Measurements from ENCODE around the gene NUFIP2. TPM values are rescaled to one million over a fixed set of nuclear protein-coding genes. Genes with fewer than 3 reads are reported as not detected.

Gene NUFIP2
- total RNA-seq, 2 donors from 2014 or later, result 14.2 to 19.7 TPM

DNA sequence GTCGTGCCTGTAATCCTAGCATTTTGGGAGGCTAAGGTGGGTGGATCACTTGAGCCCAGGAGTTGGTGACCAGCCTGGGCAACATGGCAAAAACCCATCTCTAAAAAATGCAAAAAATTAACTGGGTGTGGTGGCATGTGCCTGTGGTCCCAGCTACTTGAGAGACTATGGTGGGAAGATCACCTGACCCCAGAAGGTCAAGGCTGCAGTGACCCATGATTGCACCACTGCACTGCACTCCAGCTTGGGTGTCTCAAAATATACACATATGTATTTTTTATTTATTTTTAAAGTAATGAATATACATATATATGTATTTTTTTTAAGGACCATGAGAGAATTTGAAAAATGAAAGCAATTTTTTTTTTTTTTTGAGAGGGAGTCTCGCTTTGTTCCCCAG is 5.1 kb upstream of the NUFIP2 start:
- Histone ChIP-seq H3K27ac (no peak overlapping the region), H3K9me3 (no peaks in the 10 kb centered on the region), H3K27me3 (no peaks in the 10 kb centered on the region), H3K4me1 (no peaks in the 10 kb centered on the region), H3K4me3 (no peak overlapping the region), H3K36me3 (replicated peaks in 1 of 2; ENCODE audit: insufficient read depth in 1 of 2, low read depth in 2 of 2) (no peaks in the 10 kb centered on the region)
- WGBS, 2 donors, result 85 to 98% methylated on average over 2 of the region's 2 CpGs
- intact Hi-C loops (cut with DNase I), result no loop called here
- DNase-seq (no peak), ATAC-seq (no peak)
- TF ChIP-seq, protein P1, sequence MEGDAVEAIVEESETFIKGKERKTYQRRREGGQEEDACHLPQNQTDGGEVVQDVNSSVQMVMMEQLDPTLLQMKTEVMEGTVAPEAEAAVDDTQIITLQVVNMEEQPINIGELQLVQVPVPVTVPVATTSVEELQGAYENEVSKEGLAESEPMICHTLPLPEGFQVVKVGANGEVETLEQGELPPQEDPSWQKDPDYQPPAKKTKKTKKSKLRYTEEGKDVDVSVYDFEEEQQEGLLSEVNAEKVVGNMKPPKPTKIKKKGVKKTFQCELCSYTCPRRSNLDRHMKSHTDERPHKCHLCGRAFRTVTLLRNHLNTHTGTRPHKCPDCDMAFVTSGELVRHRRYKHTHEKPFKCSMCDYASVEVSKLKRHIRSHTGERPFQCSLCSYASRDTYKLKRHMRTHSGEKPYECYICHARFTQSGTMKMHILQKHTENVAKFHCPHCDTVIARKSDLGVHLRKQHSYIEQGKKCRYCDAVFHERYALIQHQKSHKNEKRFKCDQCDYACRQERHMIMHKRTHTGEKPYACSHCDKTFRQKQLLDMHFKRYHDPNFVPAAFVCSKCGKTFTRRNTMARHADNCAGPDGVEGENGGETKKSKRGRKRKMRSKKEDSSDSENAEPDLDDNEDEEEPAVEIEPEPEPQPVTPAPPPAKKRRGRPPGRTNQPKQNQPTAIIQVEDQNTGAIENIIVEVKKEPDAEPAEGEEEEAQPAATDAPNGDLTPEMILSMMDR (IDR thresholded peaks at IDR 0.05), result no peak
- TF ChIP-seq POLR2A (IDR thresholded peaks at IDR 0.05), result no peak

DNA sequence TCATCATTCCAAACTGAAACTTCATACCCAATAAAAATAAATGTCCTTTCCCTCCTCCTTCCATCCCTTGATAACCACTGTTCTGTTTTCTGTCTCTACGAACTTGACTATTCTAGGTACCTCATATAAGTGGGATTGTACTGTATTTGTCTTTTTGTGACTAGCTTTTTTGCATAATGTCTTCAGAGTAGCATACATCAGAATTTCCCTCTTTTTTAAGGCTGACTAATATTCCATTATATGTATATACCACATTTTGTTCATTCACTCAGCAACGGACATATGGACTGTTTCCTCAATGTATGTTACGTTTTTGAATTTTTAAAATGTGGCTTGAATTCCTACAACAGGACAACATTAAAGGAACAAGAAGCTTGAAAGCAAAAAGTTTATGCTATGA is 1.5 kb upstream of the NUFIP2 start:
- intact Hi-C loops (cut with DNase I), result no loop called here

DNA sequence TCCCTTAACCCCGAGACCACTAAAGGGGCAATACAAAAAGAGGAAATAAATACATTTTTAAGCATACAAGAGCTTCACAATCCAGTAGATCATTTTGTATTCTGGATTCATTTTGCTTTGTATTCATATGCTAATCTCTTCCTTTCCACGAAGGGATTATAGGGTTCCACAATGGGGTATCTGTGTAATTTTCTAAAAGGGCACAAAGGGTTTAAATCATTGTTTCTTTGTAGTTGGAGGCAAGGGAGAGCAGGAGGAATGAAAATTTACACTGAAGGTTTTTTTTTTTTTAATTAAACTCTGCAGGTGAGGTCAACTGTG is 592 bp upstream of the NUFIP2 start:
- ATAC-seq (no peak), DNase-seq (no peak)
- H3K4me3 ChIP-seq, result peak overlapping the region in 1 of 2 donors; percentile 13
- no peaks in the 10 kb centered on the region for H3K27me3 ChIP-seq
- H3K4me1 ChIP-seq, result peaks cover 20% of the 10 kb centered on the region
- H3K36me3 ChIP-seq (replicated peaks in 1 of 2; ENCODE audit: insufficient read depth in 1 of 2, low read depth in 2 of 2), result no peaks in the 10 kb centered on the region
- peak overlapping the region; percentile 74 to 99 (median 94) for H3K27ac ChIP-seq
- TF ChIP-seq POLR2A (IDR thresholded peaks at IDR 0.05), result no peak
- TF ChIP-seq, protein P1 (IDR thresholded peaks at IDR 0.05), result peak in 1 of 7 experiments; percentile 0
- WGBS, 2 donors, result 0 to 1% methylated on average over 2 of the region's 2 CpGs
- intact Hi-C loops (cut with DNase I), result no loop called here
- no peaks in the 10 kb centered on the region for H3K9me3 ChIP-seq

More for the DNA sequence above, 1.5 kb upstream of the NUFIP2 start:
- H3K27me3 ChIP-seq, result no peaks in the 10 kb centered on the region
- no peak for DNase-seq
- H3K4me1 ChIP-seq, result peaks cover 11% of the 10 kb centered on the region
- no peaks in the 10 kb centered on the region for H3K36me3 ChIP-seq (replicated peaks in 1 of 2; ENCODE audit: insufficient read depth in 1 of 2, low read depth in 2 of 2)
- TF ChIP-seq POLR2A (IDR thresholded peaks at IDR 0.05), result no peak
- TF ChIP-seq, protein P1 (IDR thresholded peaks at IDR 0.05), result no peak
- no peak overlapping the region for H3K27ac ChIP-seq
- H3K4me3 ChIP-seq, result no peak overlapping the region
- no peak for ATAC-seq
- H3K9me3 ChIP-seq, result no peaks in the 10 kb centered on the region
- 88 to 92% methylated on average over 3 of the region's 3 CpGs for WGBS, 2 donors

DNA sequence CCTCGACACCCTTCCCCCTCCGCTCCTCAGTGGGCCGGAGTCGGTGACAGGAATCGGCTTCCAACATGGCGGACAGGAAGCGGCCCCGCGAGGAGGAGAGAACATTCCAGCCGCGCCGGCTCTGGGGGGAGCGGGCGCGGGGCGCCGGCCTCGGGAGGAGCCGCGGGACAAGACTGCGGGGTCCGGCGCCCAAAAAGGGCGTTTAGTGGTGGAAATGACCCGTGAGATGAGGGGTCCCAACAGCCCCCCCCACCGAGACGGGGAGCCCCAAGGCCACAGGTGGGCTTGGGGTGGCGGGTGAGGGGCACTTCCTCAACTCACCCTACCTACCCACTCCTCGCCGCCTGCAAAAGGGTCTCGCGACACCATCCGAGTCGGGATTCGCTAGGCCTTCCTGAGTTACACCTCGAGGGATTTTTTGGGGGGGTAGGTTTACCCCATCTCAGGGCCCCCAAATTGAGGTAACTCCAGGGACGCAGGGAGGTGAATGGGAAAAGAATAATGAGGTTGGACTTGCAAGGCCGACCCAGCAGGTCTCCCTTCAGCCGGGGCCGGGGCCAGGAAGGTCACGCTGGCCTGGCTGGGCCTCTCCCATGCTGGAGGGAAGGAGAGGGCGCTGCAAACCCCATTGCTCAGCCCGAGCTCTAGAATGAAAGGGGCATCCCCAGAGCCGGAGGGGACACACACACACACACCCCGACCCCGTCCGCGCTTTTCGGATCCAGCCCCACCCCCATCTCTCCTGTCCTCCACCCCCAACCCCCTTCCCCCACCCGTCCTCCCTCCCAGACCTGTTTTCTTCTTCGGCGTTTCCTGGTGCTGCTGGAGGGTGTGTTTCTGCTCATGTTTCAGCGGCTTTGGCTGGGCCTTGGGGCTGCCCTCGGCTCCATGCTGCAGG is 707 bp downstream of the NUFIP2 start:
- H3K27me3 ChIP-seq, result no peaks in the 10 kb centered on the region
- peak overlapping the region; percentile 80 to 99 (median 94) for H3K27ac ChIP-seq
- no peaks in the 10 kb centered on the region for H3K36me3 ChIP-seq (replicated peaks in 1 of 2; ENCODE audit: insufficient read depth in 1 of 2, low read depth in 2 of 2)
- no peaks in the 10 kb centered on the region for H3K9me3 ChIP-seq
- 0 to 1% methylated on average over 8 to 53 of the region's 54 CpGs for WGBS, 2 donors
- peaks cover 33% of the 10 kb centered on the region for H3K4me1 ChIP-seq
- peak; percentile 65 to 72 (median 68) for DNase-seq
- TF ChIP-seq, protein P1 (IDR thresholded peaks at IDR 0.05), result no peak
- peak in 1 of 3 donors; percentile 9 for TF ChIP-seq POLR2A (IDR thresholded peaks at IDR 0.05)
- intact Hi-C loops (cut with DNase I), result no loop called here
- H3K4me3 ChIP-seq, result peak overlapping the region; percentile 94 to 95
- peak; percentile 33 for ATAC-seq
